GM23338 (cell line): ENCODE measurements around the gene CTSC. TPM values are rescaled to one million over a fixed set of nuclear protein-coding genes. Genes with fewer than 3 reads are reported as not detected.

Experiments used
- ATAC-seq: fragments of 200-7000 bp; cut with Tn5 transposase; 3 replicates; pipeline ENCODE4 v1.9.1; 2020
- DNase-seq: peaks from one replicate; pipeline ENCODE4 v3.0.0-alpha.2; 2015; ENCODE audit warnings: low spot score
- H2AFZ ChIP-seq: fragments of 200-600 bp; sonication (generic); 2 replicates; pipeline ENCODE4 v1.8.0; 2016; ENCODE audit warnings: antibody characterized with exemption, mild to moderate bottlenecking, moderate library complexity
- H3F3A ChIP-seq: fragments of 200-600 bp; sonication (generic); replicated peaks from 2 replicates; pipeline ENCODE4 v1.8.0; 2017; ENCODE audit warnings: antibody characterized with exemption, mixed run types, low read depth
- H3K27ac ChIP-seq: fragments of 200-600 bp; sonication (generic); 2 replicates; pipeline ENCODE4 v1.6.1; 2016; ENCODE audit warnings: low read depth
- H3K27me3 ChIP-seq: fragments of 200-600 bp; sonication (generic); 2 replicates; pipeline ENCODE4 v1.8.0; 2016; ENCODE audit warnings: mild to moderate bottlenecking, mixed run types, moderate library complexity; ENCODE audit not compliant: insufficient read depth
- H3K36me3 ChIP-seq: fragments of 200-600 bp; sonication (generic); 2 replicates; pipeline ENCODE4 v1.8.0; 2016; ENCODE audit warnings: mild to moderate bottlenecking; ENCODE audit not compliant: insufficient read depth
- H3K4me1 ChIP-seq: fragments of 200-600 bp; sonication (generic); 2 replicates; pipeline ENCODE4 v1.8.0; 2016; ENCODE audit warnings: mild to moderate bottlenecking, moderate library complexity; ENCODE audit not compliant: insufficient read depth
- H3K4me2 ChIP-seq: fragments of 200-600 bp; sonication (generic); 2 replicates; pipeline ENCODE4 v1.7.1; 2017; ENCODE audit warnings: mixed run types
- H3K4me3 ChIP-seq: fragments of 200-600 bp; sonication (generic); 2 replicates; pipeline ENCODE4 v1.6.1; 2016; ENCODE audit warnings: mixed run types
- H3K79me2 ChIP-seq: fragments of 200-600 bp; sonication (generic); replicated peaks from 2 replicates; pipeline ENCODE4 v1.8.0; 2017; ENCODE audit warnings: mild to moderate bottlenecking; ENCODE audit not compliant: insufficient read depth
- H3K9me2 ChIP-seq: fragments of 200-600 bp; sonication (generic); 2 replicates; pipeline ENCODE4 v1.8.0; 2017; ENCODE audit not compliant: insufficient read depth
- H4K20me1 ChIP-seq: fragments of 200-600 bp; sonication (generic); replicated peaks from 2 replicates; pipeline ENCODE4 v1.8.0; 2017; ENCODE audit warnings: mild to moderate bottlenecking; ENCODE audit not compliant: insufficient read depth
- H3K27ac Mint-ChIP-seq: 2 replicates; pipeline ENCODE4 v1.8.0; 2020; ENCODE audit warnings: inconsistent platforms, mild to moderate bottlenecking, moderate library complexity, mixed read lengths
- H3K27me3 Mint-ChIP-seq: 3 replicates; pipeline ENCODE4 v1.8.0; 2022; ENCODE audit warnings: low read depth, mild to moderate bottlenecking, moderate library complexity, mixed read lengths, inconsistent platforms; ENCODE audit not compliant: insufficient read depth, poor library complexity
- H3K36me3 Mint-ChIP-seq: 3 replicates; pipeline ENCODE4 v1.8.0; 2021; ENCODE audit warnings: low read depth, mild to moderate bottlenecking, inconsistent platforms, moderate library complexity, mixed read lengths
- H3K4me1 Mint-ChIP-seq: 3 replicates; pipeline ENCODE4 v1.8.0; 2020; ENCODE audit warnings: mild to moderate bottlenecking, inconsistent platforms, mixed read lengths
- H3K4me3 Mint-ChIP-seq: 3 replicates; pipeline ENCODE4 v1.8.0; 2021; ENCODE audit warnings: moderate library complexity, mild to moderate bottlenecking, inconsistent platforms, mixed read lengths
- H3K9me3 Mint-ChIP-seq: 3 replicates; pipeline ENCODE4 v1.8.0; 2020; ENCODE audit warnings: moderate library complexity, mild to moderate bottlenecking, inconsistent platforms, mixed read lengths
- CREB1 ChIP-seq: fragments of 250-450 bp; sonication (Bioruptor Pico); IDR thresholded peaks from 2 replicates; pipeline ENCODE4 v1.5.0; 2020; ENCODE audit warnings: low read depth, mild to moderate bottlenecking, moderate library complexity
- ETS1 ChIP-seq: IDR thresholded peaks from 2 replicates; pipeline ENCODE4 v1.6.1; 2016; ENCODE audit warnings: antibody characterized with exemption
- EZH2 ChIP-seq: fragments of 200-600 bp; sonication (generic); IDR thresholded peaks from one replicate; pipeline ENCODE4 v1.8.0; 2017; ENCODE audit warnings: antibody characterized with exemption, mild to moderate bottlenecking, low read depth; ENCODE audit not compliant: unreplicated experiment
- NANOG ChIP-seq: IDR thresholded peaks from 2 replicates; pipeline ENCODE4 v1.6.1; 2016; ENCODE audit warnings: antibody characterized with exemption, borderline replicate concordance
- POLR2AphosphoS5 ChIP-seq: IDR thresholded peaks from 2 replicates; pipeline ENCODE4 v1.6.1; 2016; ENCODE audit warnings: antibody characterized with exemption, low read depth
- STAT1 ChIP-seq: IDR thresholded peaks from one replicate; pipeline ENCODE4 v1.6.1; 2016; ENCODE audit warnings: antibody characterized with exemption; ENCODE audit not compliant: unreplicated experiment
- ZNF114 ChIP-seq: fragments of 250-450 bp; sonication (Bioruptor Pico); IDR thresholded peaks from 2 replicates; pipeline ENCODE4 v1.5.0; 2020; ENCODE audit warnings: mild to moderate bottlenecking, moderate library complexity
- ZNF331 ChIP-seq: fragments of 250-450 bp; sonication (Bioruptor Pico); IDR thresholded peaks from 2 replicates; pipeline ENCODE4 v1.5.0; 2020; ENCODE audit warnings: low read depth, mild to moderate bottlenecking, moderate library complexity
- polyA plus RNA-seq: library from polyadenylated mRNA; unstranded; fragments of >200 nt; fragmentation: Nextera tagmentation; extraction: Ambion mirVana; gene quantifications from 2 replicates; pipeline ENCODE4 v1.2.1, GENCODE V29; 2016
- total RNA-seq: library from RNA; depleted of rRNA; stranded (reverse); fragments of >200 nt; shearing (Covaris generic); gene quantifications from 2 replicates; pipeline ENCODE4 v1.2.3, GENCODE V29; 2014
- TF ChIP-seq, protein P1 (sequence below): IDR thresholded peaks from one replicate; pipeline ENCODE4 v1.6.1; 2018; ENCODE audit warnings: antibody characterized with exemption; ENCODE audit not compliant: unreplicated experiment
- TF ChIP-seq, protein P2 (sequence below), 2 experiments: fragments of 200-600 bp in 1 of 2; sonication (generic) in 1 of 2; conservative IDR thresholded peaks; 2 replicates each; pipeline versions ENCODE4 v1.5.1 to v1.6.1; 2016 to 2017; ENCODE audit warnings: antibody characterized with exemption in 2 of 2, low read depth in 2 of 2, mild to moderate bottlenecking in 2 of 2, moderate library complexity in 1 of 2

CTSC gene
- total and polyA plus RNA-seq, 2 experiments from 2014 or later = 408 to 444 TPM

- TF ChIP-seq, protein P1, sequence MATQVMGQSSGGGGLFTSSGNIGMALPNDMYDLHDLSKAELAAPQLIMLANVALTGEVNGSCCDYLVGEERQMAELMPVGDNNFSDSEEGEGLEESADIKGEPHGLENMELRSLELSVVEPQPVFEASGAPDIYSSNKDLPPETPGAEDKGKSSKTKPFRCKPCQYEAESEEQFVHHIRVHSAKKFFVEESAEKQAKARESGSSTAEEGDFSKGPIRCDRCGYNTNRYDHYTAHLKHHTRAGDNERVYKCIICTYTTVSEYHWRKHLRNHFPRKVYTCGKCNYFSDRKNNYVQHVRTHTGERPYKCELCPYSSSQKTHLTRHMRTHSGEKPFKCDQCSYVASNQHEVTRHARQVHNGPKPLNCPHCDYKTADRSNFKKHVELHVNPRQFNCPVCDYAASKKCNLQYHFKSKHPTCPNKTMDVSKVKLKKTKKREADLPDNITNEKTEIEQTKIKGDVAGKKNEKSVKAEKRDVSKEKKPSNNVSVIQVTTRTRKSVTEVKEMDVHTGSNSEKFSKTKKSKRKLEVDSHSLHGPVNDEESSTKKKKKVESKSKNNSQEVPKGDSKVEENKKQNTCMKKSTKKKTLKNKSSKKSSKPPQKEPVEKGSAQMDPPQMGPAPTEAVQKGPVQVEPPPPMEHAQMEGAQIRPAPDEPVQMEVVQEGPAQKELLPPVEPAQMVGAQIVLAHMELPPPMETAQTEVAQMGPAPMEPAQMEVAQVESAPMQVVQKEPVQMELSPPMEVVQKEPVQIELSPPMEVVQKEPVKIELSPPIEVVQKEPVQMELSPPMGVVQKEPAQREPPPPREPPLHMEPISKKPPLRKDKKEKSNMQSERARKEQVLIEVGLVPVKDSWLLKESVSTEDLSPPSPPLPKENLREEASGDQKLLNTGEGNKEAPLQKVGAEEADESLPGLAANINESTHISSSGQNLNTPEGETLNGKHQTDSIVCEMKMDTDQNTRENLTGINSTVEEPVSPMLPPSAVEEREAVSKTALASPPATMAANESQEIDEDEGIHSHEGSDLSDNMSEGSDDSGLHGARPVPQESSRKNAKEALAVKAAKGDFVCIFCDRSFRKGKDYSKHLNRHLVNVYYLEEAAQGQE = no peak
- no peak for TF ChIP-seq CREB1
- TF ChIP-seq STAT1 = no peak
These were observed 61.9 kb downstream of the CTSC start (continued) for GRCh38 chr11:88275636-88276035.

- Histone ChIP-seq H3K4me1 (no peaks in the 10 kb centered on the region), H3K4me2 (no peak overlapping the region), H2AFZ (no peak overlapping the region), H3K36me3 (peaks cover 4% of the 10 kb centered on the region; the same call in 1 of the 2 replicates), H3F3A (no peaks in the 10 kb centered on the region), H3K4me3 (no peak overlapping the region), H4K20me1 (no peaks in the 10 kb centered on the region), H3K27ac (no peak overlapping the region), H3K79me2 (no peaks in the 10 kb centered on the region), H3K27me3 (no peaks in the 10 kb centered on the region), H3K9me2 (0 out of 2 replicates have a peak, but pooled peaks cover 12% of the 10 kb centered on the region)
- DNase-seq (no peak), ATAC-seq (no peak)
- Mint-ChIP-seq H3K9me3 (peaks cover 19% of the 10 kb centered on the region), H3K27ac (no peak overlapping the region), H3K27me3 (peaks cover 2% of the 10 kb centered on the region), H3K36me3 (peaks cover 48% of the 10 kb centered on the region), H3K4me1 (no peaks in the 10 kb centered on the region), H3K4me3 (no peak overlapping the region)
- TF ChIP-seq EZH2 (no peak), ETS1 (no peak), ZNF331 (CRISPR knock-in tag) (no peak)
These were observed 70.6 kb downstream of the CTSC start for GRCh38 chr11:88266919-88267318.

DNA sequence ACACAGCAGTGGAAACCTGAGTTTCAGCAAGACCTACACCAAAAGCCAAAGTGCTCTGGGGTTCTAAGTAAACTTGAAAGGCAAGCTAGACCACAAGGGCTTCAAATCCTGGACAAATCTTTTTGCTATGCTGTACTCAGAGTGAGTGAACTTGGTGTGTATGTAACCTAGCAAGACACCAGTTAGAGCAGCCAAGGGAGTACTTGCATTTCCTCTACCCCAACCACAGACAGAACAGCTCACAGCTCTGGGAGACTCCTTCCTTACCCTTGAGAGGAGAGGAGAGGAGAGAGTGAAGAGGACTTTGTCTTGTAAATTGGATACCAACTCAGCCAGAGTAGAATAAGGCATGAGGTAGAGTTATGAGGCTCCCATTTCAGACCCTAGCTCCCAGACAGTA, 71.4 kb downstream of the CTSC start:
- H3K4me3 ChIP-seq = no peak overlapping the region
- peaks cover 4% of the 10 kb centered on the region; the same call in 1 of the 2 replicates for H3K36me3 ChIP-seq
- no peak overlapping the region for H2AFZ ChIP-seq
- Mint-ChIP-seq H3K9me3 (peaks cover 27% of the 10 kb centered on the region), H3K27me3 (peaks cover 2% of the 10 kb centered on the region), H3K27ac (no peak overlapping the region), H3K4me3 (no peak overlapping the region), H3K36me3 (peaks cover 56% of the 10 kb centered on the region), H3K4me1 (no peaks in the 10 kb centered on the region)
- H4K20me1 ChIP-seq = no peaks in the 10 kb centered on the region
- 0 out of 2 replicates have a peak, but pooled peaks cover 12% of the 10 kb centered on the region for H3K9me2 ChIP-seq
- no peaks in the 10 kb centered on the region for H3K79me2 ChIP-seq
- DNase-seq = no peak
- H3K4me2 ChIP-seq = no peak overlapping the region
- no peak overlapping the region for H3K27ac ChIP-seq
- no peaks in the 10 kb centered on the region for H3K4me1 ChIP-seq
- no peaks in the 10 kb centered on the region for H3F3A ChIP-seq
- H3K27me3 ChIP-seq = no peaks in the 10 kb centered on the region
- no peak for ATAC-seq
- TF ChIP-seq, protein P2, sequence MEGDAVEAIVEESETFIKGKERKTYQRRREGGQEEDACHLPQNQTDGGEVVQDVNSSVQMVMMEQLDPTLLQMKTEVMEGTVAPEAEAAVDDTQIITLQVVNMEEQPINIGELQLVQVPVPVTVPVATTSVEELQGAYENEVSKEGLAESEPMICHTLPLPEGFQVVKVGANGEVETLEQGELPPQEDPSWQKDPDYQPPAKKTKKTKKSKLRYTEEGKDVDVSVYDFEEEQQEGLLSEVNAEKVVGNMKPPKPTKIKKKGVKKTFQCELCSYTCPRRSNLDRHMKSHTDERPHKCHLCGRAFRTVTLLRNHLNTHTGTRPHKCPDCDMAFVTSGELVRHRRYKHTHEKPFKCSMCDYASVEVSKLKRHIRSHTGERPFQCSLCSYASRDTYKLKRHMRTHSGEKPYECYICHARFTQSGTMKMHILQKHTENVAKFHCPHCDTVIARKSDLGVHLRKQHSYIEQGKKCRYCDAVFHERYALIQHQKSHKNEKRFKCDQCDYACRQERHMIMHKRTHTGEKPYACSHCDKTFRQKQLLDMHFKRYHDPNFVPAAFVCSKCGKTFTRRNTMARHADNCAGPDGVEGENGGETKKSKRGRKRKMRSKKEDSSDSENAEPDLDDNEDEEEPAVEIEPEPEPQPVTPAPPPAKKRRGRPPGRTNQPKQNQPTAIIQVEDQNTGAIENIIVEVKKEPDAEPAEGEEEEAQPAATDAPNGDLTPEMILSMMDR (conservative IDR thresholded peaks at IDR 0.05; ENCODE audit: low read depth in 2 of 2) = no peak
- TF ChIP-seq EZH2 (no peak), ZNF114 (CRISPR knock-in tag) (no peak), POLR2AphosphoS5 (no peak), CREB1 (no peak), NANOG (no peak)
